Measurements from ENCODE around the gene SLC12A8. TPM values are rescaled to one million over a fixed set of nuclear protein-coding genes. Genes with fewer than 3 reads are reported as not detected.

SLC12A8 gene
- total RNA-seq, 2 experiments from 2014 or later: 0.48 to 1.00 TPM

DNA sequence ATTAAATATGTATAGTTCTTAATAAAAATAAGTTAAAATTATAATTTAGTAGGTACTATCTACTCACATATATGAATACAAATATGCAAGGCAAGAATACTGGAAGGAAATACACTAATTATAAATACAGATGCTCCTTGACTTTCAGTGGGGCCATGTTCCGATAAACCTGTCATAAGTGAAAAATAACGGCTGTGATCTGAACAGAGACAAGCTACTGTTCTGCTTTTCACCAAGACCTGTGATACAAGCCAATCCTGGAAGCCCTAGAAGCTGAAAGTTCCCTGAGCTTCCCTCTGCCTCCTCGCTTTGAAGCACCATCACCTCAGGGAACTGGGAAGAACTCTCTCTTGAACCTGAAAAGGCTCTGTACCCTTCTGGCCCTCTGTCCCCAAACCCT, 55.4 kb downstream of the SLC12A8 start:
- no peaks in the 10 kb centered on the region for H3K9me3 Mint-ChIP-seq
- H3K4me1 Mint-ChIP-seq (ENCODE audit: low read depth): peaks cover 14% of the 10 kb centered on the region
- H3K4me3 Mint-ChIP-seq: no peak overlapping the region
- intact Hi-C loops (cut with micrococcal nuclease): loop anchor here (5.0 kb wide), 1 partner anchor 55 kb away; the partner anchor contains the start of gene SLC12A8
- ChIA-PET CTCF (interaction anchor here (1.1 kb wide), 1 partner anchor 163 kb away, joined by 3 read pairs; no protein-coding TSS in a partner anchor), POLR2A (no interaction called here)
- DNase-seq: no peak
- peaks cover 30% of the 10 kb centered on the region for H3K27me3 Mint-ChIP-seq
- no peaks in the 10 kb centered on the region for H3K36me3 Mint-ChIP-seq
- no peak overlapping the region for H3K27ac Mint-ChIP-seq

- Mint-ChIP-seq H3K27ac (no peak overlapping the region), H3K4me1 (ENCODE audit: low read depth) (peaks cover 14% of the 10 kb centered on the region), H3K27me3 (peaks cover 30% of the 10 kb centered on the region), H3K4me3 (no peak overlapping the region), H3K9me3 (no peaks in the 10 kb centered on the region), H3K36me3 (no peaks in the 10 kb centered on the region)
- intact Hi-C loops (cut with micrococcal nuclease): loop anchor here (5.0 kb wide), 1 partner anchor 56 kb away; the partner anchor contains the start of gene SLC12A8
- POLR2A ChIA-PET: no interaction called here
- CTCF ChIA-PET: no interaction called here
- no peak for DNase-seq
Measured at GRCh38 chr3:125156456-125156855, 56.1 kb downstream of the SLC12A8 start.

DNA sequence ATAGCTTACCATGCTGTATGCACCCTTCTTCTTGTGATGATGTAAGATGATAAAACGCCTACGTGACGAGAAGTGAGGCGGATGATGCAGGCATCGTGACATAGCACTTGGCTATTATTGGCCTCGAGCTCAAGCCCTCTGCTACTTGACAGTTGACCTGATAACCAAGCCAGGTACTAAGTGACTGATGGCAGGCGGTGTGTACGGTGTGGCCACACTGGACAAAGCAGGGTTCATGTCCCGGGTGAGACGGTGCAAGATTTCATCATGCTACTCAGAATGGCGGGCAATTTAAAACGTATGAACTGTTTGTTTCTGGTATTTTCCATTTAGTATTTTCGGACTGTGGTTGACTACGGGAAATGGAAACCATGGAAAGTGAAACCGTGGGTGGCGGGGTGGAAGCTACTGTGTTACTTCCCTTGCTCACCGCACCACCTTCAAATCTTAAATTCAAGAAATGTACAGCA, 57.7 kb downstream of the SLC12A8 start:
- ChIA-PET CTCF (interaction anchor here (0.6 to 1.5 kb wide), 3 partner anchors 154 to 430 kb away, joined by 3 to 5 read pairs (median 4); no protein-coding TSS in a partner anchor), POLR2A (no interaction called here)

GRCh38 chr3:125154110-125154509, 58.4 kb downstream of the SLC12A8 start:
- peaks cover 17% of the 10 kb centered on the region for H3K4me1 Mint-ChIP-seq (ENCODE audit: low read depth)

More for the DNA sequence above, 57.7 kb downstream of the SLC12A8 start:
- Mint-ChIP-seq H3K4me3 (peak overlapping the region; percentile 30), H3K4me1 (ENCODE audit: low read depth) (peaks cover 17% of the 10 kb centered on the region), H3K36me3 (no peaks in the 10 kb centered on the region), H3K27ac (no peak overlapping the region), H3K9me3 (no peaks in the 10 kb centered on the region), H3K27me3 (peaks cover 31% of the 10 kb centered on the region)
- peak; percentile 71 for DNase-seq
- intact Hi-C loops (cut with micrococcal nuclease): loop anchor here (5.0 kb wide), 2 partner anchors 57 to 437 kb away; partner anchors contain the start of gene SLC12A8

GRCh38 chr3:125152951-125153350, 59.6 kb downstream of the SLC12A8 start:
- Mint-ChIP-seq H3K27me3 (peaks cover 28% of the 10 kb centered on the region), H3K9me3 (no peaks in the 10 kb centered on the region), H3K4me3 (no peak overlapping the region), H3K36me3 (no peaks in the 10 kb centered on the region), H3K4me1 (ENCODE audit: low read depth) (peaks cover 17% of the 10 kb centered on the region), H3K27ac (no peak overlapping the region)
- DNase-seq: no peak
- ChIA-PET POLR2A (no interaction called here), CTCF (interaction anchor here (0.8 kb wide), 1 partner anchor 101 kb away, joined by 3 read pairs; no protein-coding TSS in a partner anchor)
- intact Hi-C loops (cut with micrococcal nuclease): loop anchor here (5.0 kb wide), 1 partner anchor 439 kb away; no protein-coding TSS in a partner anchor

More at GRCh38 chr3:125154110-125154509, 58.4 kb downstream of the SLC12A8 start:
- no peaks in the 10 kb centered on the region for H3K36me3 Mint-ChIP-seq
- POLR2A ChIA-PET: no interaction called here
- intact Hi-C loops (cut with micrococcal nuclease): loop anchor here (5.0 kb wide), 1 partner anchor 438 kb away; no protein-coding TSS in a partner anchor
- H3K27me3 Mint-ChIP-seq: peaks cover 29% of the 10 kb centered on the region
- CTCF ChIA-PET: interaction anchor here (0.6 to 1.5 kb wide), 3 partner anchors 153 to 431 kb away, joined by 3 to 5 read pairs (median 4); no protein-coding TSS in a partner anchor
- H3K9me3 Mint-ChIP-seq: no peaks in the 10 kb centered on the region
- DNase-seq: no peak
- H3K4me3 Mint-ChIP-seq: no peak overlapping the region
- H3K27ac Mint-ChIP-seq: no peak overlapping the region

- ChIA-PET CTCF (no interaction called here), POLR2A (no interaction called here)
- intact Hi-C loops (cut with micrococcal nuclease): loop anchor here (5.0 kb wide), 1 partner anchor 440 kb away; no protein-coding TSS in a partner anchor
- Mint-ChIP-seq H3K36me3 (no peaks in the 10 kb centered on the region), H3K9me3 (no peaks in the 10 kb centered on the region), H3K4me1 (ENCODE audit: low read depth) (peaks cover 17% of the 10 kb centered on the region), H3K4me3 (no peak overlapping the region), H3K27me3 (peaks cover 20% of the 10 kb centered on the region), H3K27ac (no peak overlapping the region)
- DNase-seq: no peak
Measured at GRCh38 chr3:125151916-125152315, 60.6 kb downstream of the SLC12A8 start.

GRCh38 chr3:125151442-125151817, 61.1 kb downstream of the SLC12A8 start:
- DNase-seq: no peak
- intact Hi-C loops (cut with micrococcal nuclease): loop anchor here (5.0 kb wide), 1 partner anchor 441 kb away; no protein-coding TSS in a partner anchor
- CTCF ChIA-PET: interaction anchor here (2.0 to 2.3 kb wide), 2 partner anchors 287 to 289 kb away, joined by 11 to 22 read pairs; no protein-coding TSS in a partner anchor

GRCh38 chr3:125150525-125151441, 61.8 kb downstream of the SLC12A8 start:
- CTCF ChIA-PET: interaction anchor here (0.5 to 2.3 kb wide), 20 partner anchors 10 to 436 kb away, joined by 3 to 22 read pairs (median 4); no protein-coding TSS in a partner anchor
- Mint-ChIP-seq H3K4me3 (no peak overlapping the region), H3K27me3 (peaks cover 13% of the 10 kb centered on the region), H3K36me3 (no peaks in the 10 kb centered on the region), H3K4me1 (ENCODE audit: low read depth) (peaks cover 15% of the 10 kb centered on the region), H3K27ac (no peak overlapping the region), H3K9me3 (no peaks in the 10 kb centered on the region)
- POLR2A ChIA-PET: no interaction called here
- intact Hi-C loops (cut with micrococcal nuclease): loop anchor here (1.0 to 5.0 kb wide), 2 partner anchors 288 to 442 kb away; no protein-coding TSS in a partner anchor
- peak; percentile 70 for DNase-seq

More at GRCh38 chr3:125151442-125151817, 61.1 kb downstream of the SLC12A8 start:
- POLR2A ChIA-PET: no interaction called here
- no peak overlapping the region for H3K27ac Mint-ChIP-seq
- H3K4me1 Mint-ChIP-seq (ENCODE audit: low read depth): peaks cover 17% of the 10 kb centered on the region
- no peak overlapping the region for H3K4me3 Mint-ChIP-seq
- H3K27me3 Mint-ChIP-seq: peaks cover 16% of the 10 kb centered on the region
- no peaks in the 10 kb centered on the region for H3K36me3 Mint-ChIP-seq
- H3K9me3 Mint-ChIP-seq: no peaks in the 10 kb centered on the region

DNA sequence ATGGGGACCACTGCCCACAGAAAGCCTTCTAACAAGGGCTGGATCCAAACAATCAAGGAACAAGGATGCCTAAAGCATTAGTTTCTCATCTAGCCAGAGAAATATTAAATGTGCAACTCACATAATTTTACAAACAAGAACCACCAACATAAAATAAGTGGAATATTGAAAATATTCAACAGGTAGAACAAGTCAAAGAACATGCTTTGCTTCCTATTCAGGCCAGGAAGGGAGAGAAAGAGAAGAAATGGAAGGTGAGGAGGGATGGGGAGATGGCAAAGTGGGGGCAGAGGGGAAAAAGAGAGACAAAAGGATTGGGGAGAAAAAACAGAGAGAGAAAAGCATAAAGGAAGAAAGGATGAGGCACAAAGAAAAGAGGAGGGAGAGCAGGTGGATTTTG, 63.1 kb downstream of the SLC12A8 start:
- ChIA-PET POLR2A (no interaction called here), CTCF (interaction anchor here (1.0 to 2.3 kb wide), 9 partner anchors 19 to 438 kb away, joined by 3 to 22 read pairs (median 4); no protein-coding TSS in a partner anchor)
- H3K4me1 Mint-ChIP-seq (ENCODE audit: low read depth): peaks cover 6% of the 10 kb centered on the region
- no peak overlapping the region for H3K4me3 Mint-ChIP-seq
- no peaks in the 10 kb centered on the region for H3K36me3 Mint-ChIP-seq
- no peak for DNase-seq
- intact Hi-C loops (cut with micrococcal nuclease): loop anchor here (10.0 kb wide), 1 partner anchor 225 kb away; the partner anchor contains the start of gene ZNF148
- no peaks in the 10 kb centered on the region for H3K9me3 Mint-ChIP-seq
- H3K27me3 Mint-ChIP-seq: peaks cover 20% of the 10 kb centered on the region
- no peak overlapping the region for H3K27ac Mint-ChIP-seq

DNA sequence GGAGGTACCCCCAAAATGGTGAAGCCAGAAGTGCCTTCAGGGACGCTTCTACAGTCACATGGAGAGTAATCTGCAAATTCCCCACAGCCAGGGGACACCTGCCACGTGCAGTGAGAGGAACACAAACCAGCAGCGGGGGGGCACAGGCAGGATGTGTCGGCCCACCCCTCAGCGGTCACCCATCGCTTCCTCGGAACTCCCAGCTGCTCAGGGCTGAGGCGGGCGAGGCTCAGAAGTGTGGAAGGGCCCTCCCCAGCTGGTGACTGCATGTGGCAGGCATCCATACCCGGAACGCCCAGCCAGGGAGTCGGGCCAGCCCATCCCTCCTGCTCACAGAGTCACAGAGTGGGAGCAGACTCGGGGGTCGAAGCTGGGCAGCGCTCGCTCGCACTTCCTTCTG, 63.7 kb downstream of the SLC12A8 start:
- ChIA-PET POLR2A (no interaction called here), CTCF (no interaction called here)
- intact Hi-C loops (cut with micrococcal nuclease): loop anchor here (10.0 kb wide), 1 partner anchor 226 kb away; the partner anchor contains the start of gene ZNF148

DNA sequence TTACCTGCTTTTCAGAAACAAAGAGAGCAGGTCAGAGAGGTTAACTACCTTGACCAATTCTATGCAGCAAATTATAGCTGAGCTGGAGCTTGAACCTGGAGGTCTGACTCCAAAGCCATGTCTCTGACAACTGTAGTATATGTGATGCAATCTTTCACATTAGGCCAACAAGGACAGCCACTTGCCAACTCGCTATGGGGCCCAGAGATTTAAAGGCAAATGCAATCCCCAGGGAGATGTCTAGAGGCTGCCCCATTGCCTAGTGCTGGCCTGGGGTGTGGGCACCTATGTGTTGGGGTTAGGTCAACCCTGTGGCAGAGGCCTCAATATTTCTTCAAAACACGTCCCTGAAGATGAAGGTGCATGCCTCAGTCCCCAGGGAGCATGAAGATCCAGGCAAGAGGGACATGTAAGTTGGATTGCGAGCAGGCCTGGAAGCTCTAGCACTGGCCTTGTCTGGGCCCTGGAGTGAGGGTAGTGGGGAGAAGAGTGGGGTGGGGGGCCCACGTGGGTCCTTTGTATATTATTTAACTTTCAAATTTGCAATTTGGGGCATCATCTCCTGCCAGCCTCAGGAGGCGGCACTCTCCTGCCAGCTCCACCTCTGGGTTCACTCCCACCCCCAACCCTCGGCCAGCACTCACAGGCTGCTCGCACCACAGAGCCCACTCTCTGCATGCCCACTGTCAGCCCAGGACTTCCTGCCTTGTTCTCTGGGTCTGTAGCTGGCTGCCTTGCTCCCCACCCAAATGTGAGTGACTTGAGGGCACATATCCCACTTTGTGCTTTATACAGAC, 64.3 kb downstream of the SLC12A8 start:
- H3K9me3 Mint-ChIP-seq: no peaks in the 10 kb centered on the region
- no peak overlapping the region for H3K4me3 Mint-ChIP-seq
- no peak overlapping the region for H3K27ac Mint-ChIP-seq
- no peak for DNase-seq
- peaks cover 3% of the 10 kb centered on the region for H3K4me1 Mint-ChIP-seq (ENCODE audit: low read depth)
- ChIA-PET POLR2A (no interaction called here), CTCF (no interaction called here)
- intact Hi-C loops (cut with micrococcal nuclease): loop anchor here (10.0 kb wide), 1 partner anchor 227 kb away; the partner anchor contains the start of gene ZNF148
- H3K27me3 Mint-ChIP-seq: peaks cover 19% of the 10 kb centered on the region
- H3K36me3 Mint-ChIP-seq: no peaks in the 10 kb centered on the region

More for the DNA sequence above, 63.7 kb downstream of the SLC12A8 start:
- no peak for DNase-seq
- H3K36me3 Mint-ChIP-seq: no peaks in the 10 kb centered on the region
- no peak overlapping the region for H3K27ac Mint-ChIP-seq
- H3K27me3 Mint-ChIP-seq: peaks cover 18% of the 10 kb centered on the region
- no peaks in the 10 kb centered on the region for H3K9me3 Mint-ChIP-seq
- peaks cover 2% of the 10 kb centered on the region for H3K4me1 Mint-ChIP-seq (ENCODE audit: low read depth)
- no peak overlapping the region for H3K4me3 Mint-ChIP-seq

Measured in activated CD4-positive, alpha-beta memory T cell treated with anti-CD3 and anti-CD28 coated beads for 36 hours (primary cell).